Measurements from ENCODE around the gene MXI1. TPM values are rescaled to one million over a fixed set of nuclear protein-coding genes. Genes with fewer than 3 reads are reported as not detected.
"Not testable (repeated sequence)": the region's sequence is repeated elsewhere in the genome, so short reads cannot be mapped to it uniquely, and the experiment has no call there.

MXI1 gene
- total and polyA plus RNA-seq, 12 donors, result 21.4 to 69.8 (median 38.6) TPM

DNA sequence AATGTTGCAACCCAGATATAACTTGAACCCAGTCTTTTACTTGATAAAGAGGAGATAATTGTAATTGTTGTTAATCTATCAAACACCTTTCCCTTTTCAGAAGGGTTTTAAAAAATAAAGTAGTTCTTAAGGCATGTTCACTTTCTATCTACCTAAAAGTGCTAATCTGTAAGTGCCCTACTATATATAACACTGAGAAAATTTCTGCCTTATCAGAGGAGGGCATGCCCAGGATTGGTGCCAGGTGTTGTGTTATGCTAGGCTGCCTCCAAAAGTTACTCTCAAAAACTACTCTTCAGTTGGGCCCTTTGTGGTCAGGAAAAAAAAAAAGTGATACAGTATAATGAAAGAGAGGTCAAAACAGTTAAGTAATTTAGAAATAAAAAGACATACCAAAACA is 61.0 kb downstream of the MXI1 start:
- no peaks in the 10 kb centered on the region for H3K9me3 ChIP-seq (replicated peaks in 1 of 3)
- H3K4me3 ChIP-seq, result no peak overlapping the region
- DNase-seq, result peak in 2 of 7 donors; percentile 25 to 26
- peaks cover 27 to 43% of the 10 kb centered on the region in 2 donors for H3K4me1 ChIP-seq (replicated peaks in 1 of 2)
- H3K27ac ChIP-seq, result peak overlapping the region in 3 of 5 donors; percentile 8 to 66 (median 38)
- no peaks in the 10 kb centered on the region for H3K27me3 ChIP-seq
- no peaks in the 10 kb centered on the region for H3K36me3 ChIP-seq (replicated peaks in 1 of 2)
- TF ChIP-seq POLR2A (IDR thresholded peaks at IDR 0.05), result no peak
- TF ChIP-seq, protein P1, sequence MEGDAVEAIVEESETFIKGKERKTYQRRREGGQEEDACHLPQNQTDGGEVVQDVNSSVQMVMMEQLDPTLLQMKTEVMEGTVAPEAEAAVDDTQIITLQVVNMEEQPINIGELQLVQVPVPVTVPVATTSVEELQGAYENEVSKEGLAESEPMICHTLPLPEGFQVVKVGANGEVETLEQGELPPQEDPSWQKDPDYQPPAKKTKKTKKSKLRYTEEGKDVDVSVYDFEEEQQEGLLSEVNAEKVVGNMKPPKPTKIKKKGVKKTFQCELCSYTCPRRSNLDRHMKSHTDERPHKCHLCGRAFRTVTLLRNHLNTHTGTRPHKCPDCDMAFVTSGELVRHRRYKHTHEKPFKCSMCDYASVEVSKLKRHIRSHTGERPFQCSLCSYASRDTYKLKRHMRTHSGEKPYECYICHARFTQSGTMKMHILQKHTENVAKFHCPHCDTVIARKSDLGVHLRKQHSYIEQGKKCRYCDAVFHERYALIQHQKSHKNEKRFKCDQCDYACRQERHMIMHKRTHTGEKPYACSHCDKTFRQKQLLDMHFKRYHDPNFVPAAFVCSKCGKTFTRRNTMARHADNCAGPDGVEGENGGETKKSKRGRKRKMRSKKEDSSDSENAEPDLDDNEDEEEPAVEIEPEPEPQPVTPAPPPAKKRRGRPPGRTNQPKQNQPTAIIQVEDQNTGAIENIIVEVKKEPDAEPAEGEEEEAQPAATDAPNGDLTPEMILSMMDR (IDR thresholded peaks at IDR 0.05), result no peak
- intact Hi-C loops (cut with DNase I), result loop anchor here in 1 of 2 donors (5.0 kb wide), 1 partner anchor 41 kb away; no protein-coding TSS in a partner anchor

DNA sequence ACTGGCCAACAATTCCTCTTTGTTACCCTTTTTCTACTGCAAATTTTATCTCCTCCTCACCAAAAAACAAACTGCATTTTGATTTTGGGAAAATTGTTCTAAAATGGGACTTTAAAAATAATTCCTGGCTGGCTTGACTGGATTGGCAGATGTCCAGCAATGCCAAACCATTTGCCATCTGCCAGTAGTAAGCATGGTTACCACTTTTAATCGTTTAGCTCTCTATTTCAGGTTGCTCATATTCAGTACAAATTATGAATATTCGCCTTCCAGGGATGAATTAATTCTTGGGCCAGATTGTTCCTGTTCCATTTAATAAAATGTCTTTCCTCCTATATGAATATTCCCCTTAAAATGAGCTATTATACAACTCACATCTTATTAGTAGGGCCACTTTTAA is 61.6 kb downstream of the MXI1 start:
- no peaks in the 10 kb centered on the region for H3K9me3 ChIP-seq (replicated peaks in 1 of 3)
- H3K27me3 ChIP-seq, result no peaks in the 10 kb centered on the region
- H3K4me1 ChIP-seq (replicated peaks in 1 of 2), result peaks cover 27 to 45% of the 10 kb centered on the region in 2 donors
- peak overlapping the region in 1 of 4 donors; percentile 51 for H3K4me3 ChIP-seq
- H3K36me3 ChIP-seq (replicated peaks in 1 of 2), result no peaks in the 10 kb centered on the region
- intact Hi-C loops (cut with DNase I), result loop anchor here in 1 of 2 donors (5.0 kb wide), 1 partner anchor 42 kb away; no protein-coding TSS in a partner anchor
- peak overlapping the region; percentile 5 to 76 (median 52) for H3K27ac ChIP-seq
- peak in 1 of 7 donors; percentile 13 for DNase-seq
- TF ChIP-seq POLR2A (IDR thresholded peaks at IDR 0.05), result no peak
- TF ChIP-seq, protein P1 (IDR thresholded peaks at IDR 0.05), result no peak
- WGBS, 4 donors, result 46 to 60% (median 56%) methylated on average over 2 of the region's 2 CpGs

DNA sequence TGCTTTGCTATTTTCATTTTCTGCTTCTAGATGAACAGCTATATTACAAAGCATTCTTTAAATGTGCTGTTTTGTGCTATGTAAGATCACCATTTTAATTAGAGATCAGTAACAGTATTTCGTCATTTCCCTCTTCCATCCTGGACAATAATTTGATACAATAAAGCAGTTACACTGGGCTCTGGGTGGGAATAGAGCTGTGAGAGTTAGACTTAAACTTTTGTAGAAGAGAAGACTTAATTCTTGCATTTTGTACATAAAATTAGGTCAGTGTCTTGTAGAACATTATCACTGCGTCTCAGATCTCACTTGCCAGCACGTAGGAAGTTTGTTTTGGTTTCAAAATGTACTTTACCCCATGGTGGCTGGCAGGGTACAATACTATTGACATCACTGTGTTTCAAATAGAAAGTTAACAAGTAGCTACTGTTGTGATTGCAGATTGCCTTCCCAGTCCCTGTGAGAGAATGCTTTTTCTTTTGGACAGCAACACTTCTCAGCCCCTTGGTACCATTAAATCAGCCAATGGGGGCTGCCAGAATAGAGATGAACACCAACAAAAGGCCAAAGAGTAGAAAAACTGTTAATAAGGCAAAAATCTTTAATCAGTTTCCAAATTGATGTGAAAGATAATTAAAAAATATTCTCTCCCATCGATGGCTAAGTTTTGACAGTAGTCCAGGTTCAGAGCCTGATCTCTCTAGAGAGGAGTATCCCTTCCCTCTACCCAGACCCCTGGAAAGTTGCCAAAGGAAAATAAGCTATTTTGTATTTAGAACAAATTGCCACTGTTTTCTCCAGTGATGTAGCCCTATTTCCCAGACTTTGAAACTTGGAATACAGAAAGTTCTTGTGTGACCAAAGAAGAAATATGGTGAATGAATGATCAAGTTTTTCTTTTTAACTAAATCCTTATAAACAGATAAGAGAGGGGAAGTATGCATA is 62.2 kb downstream of the MXI1 start:
- Histone ChIP-seq H3K27ac (peak overlapping the region; percentile 5 to 76 (median 52)), H3K36me3 (replicated peaks in 1 of 2) (no peaks in the 10 kb centered on the region)
- intact Hi-C loops (cut with DNase I), result loop anchor here in 1 of 2 donors (5.0 kb wide), 1 partner anchor 42 kb away; no protein-coding TSS in a partner anchor

DNA sequence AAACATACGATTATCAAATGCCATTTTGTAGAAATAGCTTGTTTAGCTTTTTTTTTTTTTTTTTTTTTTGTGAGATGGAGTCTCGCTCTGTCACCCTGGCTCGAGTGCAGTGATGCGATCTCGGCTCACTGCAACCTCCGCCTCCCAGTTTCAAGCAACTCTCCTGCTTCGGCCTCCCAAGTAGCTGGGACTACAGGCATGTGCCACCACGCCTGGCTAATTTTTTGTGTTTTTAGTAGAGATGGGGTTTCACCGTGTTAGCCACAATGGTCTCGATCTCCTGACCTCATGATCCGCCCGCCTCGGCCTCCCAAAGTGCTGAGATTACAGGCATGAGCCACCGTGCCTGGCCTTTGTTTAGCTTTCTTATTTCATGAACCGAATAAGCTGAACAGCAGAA is 65.6 kb downstream of the MXI1 start:
- H3K4me3 ChIP-seq; H3K27me3 ChIP-seq; H3K27ac ChIP-seq; DNase-seq; H3K36me3 ChIP-seq (replicated peaks in 1 of 2); H3K9me3 ChIP-seq (replicated peaks in 1 of 3); intact Hi-C loops (cut with DNase I): not testable (repeated sequence)
- WGBS, 4 donors, result 86 to 95% (median 93%) methylated on average over 15 of the region's 15 CpGs
- H3K4me1 ChIP-seq (replicated peaks in 1 of 2), result peaks cover 18 to 40% of the 10 kb centered on the region in 2 donors

More for the DNA sequence above, 62.2 kb downstream of the MXI1 start:
- Histone ChIP-seq H3K4me3 (peak overlapping the region in 1 of 4 donors; percentile 51), H3K9me3 (replicated peaks in 1 of 3) (no peaks in the 10 kb centered on the region), H3K4me1 (replicated peaks in 1 of 2) (peaks cover 27 to 49% of the 10 kb centered on the region in 2 donors), H3K27me3 (no peaks in the 10 kb centered on the region)
- 19 to 24% (median 22%) methylated on average over 4 of the region's 4 CpGs for WGBS, 4 donors
- peak in 3 of 7 donors; percentile 17 to 47 (median 36) for DNase-seq
- peak in 1 of 2 donors; percentile 33 for TF ChIP-seq POLR2A (IDR thresholded peaks at IDR 0.05)
- TF ChIP-seq, protein P1 (IDR thresholded peaks at IDR 0.05), result no peak
